HG03439 (cell line): Measurements from ENCODE around the gene DACT2.
"Not testable (repeated sequence)": the region's sequence is repeated elsewhere in the genome, so short reads cannot be mapped to it uniquely, and the experiment has no call there.

ENCODE experiments used
- ATAC-seq: cut with Tn5 transposase; IDR thresholded peaks from one replicate; pipeline ENCODE4 v1.9.1; 2021; ENCODE audit warnings: mild to moderate bottlenecking, moderate library complexity; ENCODE audit not compliant: unreplicated experiment

Gene DACT2

GRCh38 chr6:168326294-168327261 lies 7.0 kb upstream of the DACT2 start:
- no peak for ATAC-seq

- no peak for ATAC-seq
Observed at GRCh38 chr6:168322966-168323365, 3.4 kb upstream of the DACT2 start.

GRCh38 chr6:168320634-168321033 lies 1.1 kb upstream of the DACT2 start:
- ATAC-seq = no peak

- no peak for ATAC-seq
Observed at GRCh38 chr6:168318579-168319278, 848 bp downstream of the DACT2 start.

- no peak for ATAC-seq
Observed at GRCh38 chr6:168318090-168318489, 1.5 kb downstream of the DACT2 start.

GRCh38 chr6:168315596-168315995 lies 4.0 kb downstream of the DACT2 start:
- ATAC-seq = no peak

- no peak for ATAC-seq
Observed at GRCh38 chr6:168314948-168315347, 4.6 kb downstream of the DACT2 start.

GRCh38 chr6:168314021-168314420 lies 5.6 kb downstream of the DACT2 start:
- no peak for ATAC-seq

- ATAC-seq = no peak
Observed at GRCh38 chr6:168313431-168314011, 6.1 kb downstream of the DACT2 start.

- not testable (repeated sequence) for ATAC-seq
Observed at GRCh38 chr6:168312125-168312507, 7.5 kb downstream of the DACT2 start.

- ATAC-seq = no peak
Observed at GRCh38 chr6:168311410-168312124, 8.0 kb downstream of the DACT2 start.

GRCh38 chr6:168310945-168311344 lies 8.6 kb downstream of the DACT2 start:
- ATAC-seq = no peak

GRCh38 chr6:168310403-168310802 lies 9.2 kb downstream of the DACT2 start:
- no peak for ATAC-seq

GRCh38 chr6:168309997-168310396 lies 9.6 kb downstream of the DACT2 start:
- ATAC-seq = no peak

GRCh38 chr6:168309183-168309582 lies 10.4 kb downstream of the DACT2 start:
- no peak for ATAC-seq

GRCh38 chr6:168308390-168309144 lies 11.0 kb downstream of the DACT2 start:
- no peak for ATAC-seq

GRCh38 chr6:168307695-168308021 lies 11.9 kb downstream of the DACT2 start:
- ATAC-seq = no peak

- ATAC-seq = no peak
Observed at GRCh38 chr6:168307015-168307694, 12.4 kb downstream of the DACT2 start.

- no peak for ATAC-seq
Observed at GRCh38 chr6:168305863-168306262, 13.7 kb downstream of the DACT2 start.
